Colonic mucosa (tissue), 4 donors: ENCODE data around the gene PSENEN. TPM values are rescaled to one million over a fixed set of nuclear protein-coding genes. Genes with fewer than 3 reads are reported as not detected.
"Not testable (repeated sequence)": the region's sequence is repeated elsewhere in the genome, so short reads cannot be mapped to it uniquely, and the experiment has no call there.

Experiments
- DNase-seq: peaks from one replicate; pipeline ENCODE4 v3.0.0-alpha.2; 2020
- H3K27ac ChIP-seq: fragments of 200-600 bp; one replicate; pipeline ENCODE4 v1.8.0; 2021
- H3K27me3 ChIP-seq: fragments of 200-600 bp; one replicate; pipeline ENCODE4 v1.8.0; 2021
- H3K36me3 ChIP-seq: fragments of 200-600 bp; one replicate; pipeline ENCODE4 v1.8.0; 2021
- H3K4me1 ChIP-seq: fragments of 200-600 bp; one replicate; pipeline ENCODE4 v1.8.0; 2021; ENCODE audit warnings: mild to moderate bottlenecking
- H3K4me3 ChIP-seq: fragments of 200-600 bp; one replicate; pipeline ENCODE4 v1.8.0; 2021
- H3K9ac ChIP-seq, 2 donors: one replicate each; pipeline ENCODE4 v1.7.0; 2013; ENCODE audit warnings: control low read depth in 2 of 2, low read depth in 2 of 2, low read length in 2 of 2
- H3K9me3 ChIP-seq: fragments of 200-600 bp; one replicate; pipeline ENCODE4 v1.8.0; 2021
- intact Hi-C: fragments of 100-400 bp; cut with DNase I; formaldehyde crosslinking; loops from one replicate; pipeline ENCODE4 v1.14.1; 2022
- total RNA-seq, 2 donors: library from RNA; stranded (reverse); fragmentation: NEBNext Ultra II Directional in 1 of 2; extraction: Animal tissue kit (Norgen Biotek cat#: 25700) in 1 of 2; gene quantifications; one replicate each; pipeline ENCODE4 v1.2.1, GENCODE V29; 2021
- TF ChIP-seq, protein P1 (sequence below): fragments of 200-600 bp; IDR thresholded peaks from one replicate; pipeline ENCODE4 v1.8.0; 2022; ENCODE audit warnings: antibody characterized with exemption, mild to moderate bottlenecking
- donor health status: healthy.
- donor health status: DM: no; HTN: no; CAD: no.
- donor health status: DM: no; HTN: no; CAD: no.

PSENEN gene
- total RNA-seq, 2 donors from 2014 or later, result 73.8 to 87.4 TPM

DNA sequence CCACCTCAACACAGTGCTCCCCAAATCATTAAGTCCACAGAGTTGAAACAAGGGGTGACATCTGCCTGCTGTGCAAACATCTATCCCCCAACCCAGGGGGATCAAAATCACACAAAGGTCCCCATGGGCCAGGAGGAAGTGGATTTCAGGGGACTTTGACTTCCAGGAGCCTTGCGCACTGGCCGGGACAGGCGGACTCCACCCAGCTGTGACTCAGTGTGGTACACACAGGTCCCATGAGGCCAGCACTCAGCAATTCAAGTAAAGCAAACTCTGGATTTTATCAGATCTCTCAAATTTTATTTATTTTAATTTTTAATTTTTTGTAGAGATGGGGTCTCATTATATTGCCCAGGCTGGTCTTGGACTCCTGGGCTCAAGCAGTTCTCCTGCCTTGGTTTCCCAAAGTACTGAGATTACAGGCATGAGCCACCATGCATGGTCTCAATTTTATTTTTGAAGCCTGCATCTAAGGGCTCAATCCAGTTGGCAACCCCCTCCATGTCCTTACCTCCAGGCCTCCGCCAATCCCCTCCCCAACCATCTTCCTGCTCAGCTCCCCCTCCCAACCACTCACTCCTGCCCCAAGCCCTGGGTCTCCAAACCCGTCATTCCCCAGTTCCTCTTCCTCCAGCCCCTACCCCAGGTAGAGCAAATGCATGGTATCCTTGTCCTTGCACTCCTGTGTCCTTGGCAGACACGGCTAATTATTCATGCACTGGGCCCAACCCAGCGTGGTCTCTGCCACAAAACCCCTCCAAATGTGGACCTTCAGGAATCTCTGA, 48.1 kb downstream of the PSENEN start:
- H3K4me1 ChIP-seq, result no peaks in the 10 kb centered on the region
- H3K27ac ChIP-seq, result no peak overlapping the region
- H3K4me3 ChIP-seq, result no peak overlapping the region
- H3K27me3 ChIP-seq, result peaks cover 4% of the 10 kb centered on the region
- intact Hi-C loops, result no loop called here
- no peak for DNase-seq
- no peak overlapping the region for H3K9ac ChIP-seq
- TF ChIP-seq, protein P1, sequence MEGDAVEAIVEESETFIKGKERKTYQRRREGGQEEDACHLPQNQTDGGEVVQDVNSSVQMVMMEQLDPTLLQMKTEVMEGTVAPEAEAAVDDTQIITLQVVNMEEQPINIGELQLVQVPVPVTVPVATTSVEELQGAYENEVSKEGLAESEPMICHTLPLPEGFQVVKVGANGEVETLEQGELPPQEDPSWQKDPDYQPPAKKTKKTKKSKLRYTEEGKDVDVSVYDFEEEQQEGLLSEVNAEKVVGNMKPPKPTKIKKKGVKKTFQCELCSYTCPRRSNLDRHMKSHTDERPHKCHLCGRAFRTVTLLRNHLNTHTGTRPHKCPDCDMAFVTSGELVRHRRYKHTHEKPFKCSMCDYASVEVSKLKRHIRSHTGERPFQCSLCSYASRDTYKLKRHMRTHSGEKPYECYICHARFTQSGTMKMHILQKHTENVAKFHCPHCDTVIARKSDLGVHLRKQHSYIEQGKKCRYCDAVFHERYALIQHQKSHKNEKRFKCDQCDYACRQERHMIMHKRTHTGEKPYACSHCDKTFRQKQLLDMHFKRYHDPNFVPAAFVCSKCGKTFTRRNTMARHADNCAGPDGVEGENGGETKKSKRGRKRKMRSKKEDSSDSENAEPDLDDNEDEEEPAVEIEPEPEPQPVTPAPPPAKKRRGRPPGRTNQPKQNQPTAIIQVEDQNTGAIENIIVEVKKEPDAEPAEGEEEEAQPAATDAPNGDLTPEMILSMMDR, result no peak
- no peaks in the 10 kb centered on the region for H3K9me3 ChIP-seq
- no peaks in the 10 kb centered on the region for H3K36me3 ChIP-seq

DNA sequence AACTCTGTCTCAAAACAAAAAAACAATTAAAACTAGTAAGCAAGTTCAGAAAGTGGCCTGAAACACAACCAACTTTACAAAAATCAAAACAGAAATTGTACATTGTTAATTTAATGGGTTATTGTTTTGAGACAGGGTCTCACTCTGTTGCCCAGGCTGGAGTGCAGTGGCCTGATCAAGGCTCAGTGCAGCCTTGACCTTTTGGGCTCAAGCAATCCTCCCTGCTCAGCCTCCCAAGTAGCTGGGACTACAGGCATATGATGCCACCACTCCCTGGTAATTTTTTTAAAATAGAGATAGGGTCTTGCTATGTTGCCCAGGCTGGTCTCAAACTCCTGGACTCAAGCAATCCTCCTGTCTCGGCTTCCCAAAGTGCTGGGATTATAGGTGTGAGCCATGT, 50.1 kb downstream of the PSENEN start:
- H3K9me3 ChIP-seq, H3K27ac ChIP-seq, H3K4me3 ChIP-seq, H3K4me1 ChIP-seq, intact Hi-C loops, H3K27me3 ChIP-seq, DNase-seq, H3K36me3 ChIP-seq, H3K9ac ChIP-seq: not testable (repeated sequence)

Other genes starting within 250 kb of the PSENEN start
- 10 to 100 TPM; 12.8 to 14.6 TPM for gene DMKN, start 232.0 kb upstream of the PSENEN start, total RNA-seq
- gene SBSN, start 217.3 kb upstream of the PSENEN start, total RNA-seq, result not detected
- gene GAPDHS, start 212.2 kb upstream of the PSENEN start, total RNA-seq, result not detected
- 100 to 1,000 TPM in 1 of 2 donors, 10 to 100 TPM in 1; 49.6 to 114 TPM for gene TMEM147, start 200.0 kb upstream of the PSENEN start, total RNA-seq
- gene ATP4A, start 182.0 kb upstream of the PSENEN start, total RNA-seq, result not detected
- not detected for gene PMIS2, start 159.5 kb upstream of the PSENEN start, total RNA-seq
- 10 to 100 TPM in 1 of 2 donors, 1 to 10 TPM in 1; 5.0 to 17.0 TPM for gene HAUS5, start 132.9 kb upstream of the PSENEN start, total RNA-seq
- gene RBM42, start 116.6 kb upstream of the PSENEN start, total RNA-seq, result 100 to 1,000 TPM in 1 of 2 donors, 10 to 100 TPM in 1; 73.5 to 117 TPM
- gene ETV2, start 103.9 kb upstream of the PSENEN start, total RNA-seq, result 1 to 10 TPM; 1.4 to 1.9 TPM
- gene COX6B1, start 97.3 kb upstream of the PSENEN start, total RNA-seq, result 100 to 1,000 TPM; 761 to 820 TPM
- gene UPK1A, start 79.1 kb upstream of the PSENEN start, total RNA-seq, result not detected
- under 1 TPM in 1 of 2 donors, not detected in 1; 0.32 TPM for gene ZBTB32, start 41.1 kb upstream of the PSENEN start, total RNA-seq
- 10 to 100 TPM; 32.1 to 46.9 TPM for gene KMT2B, start 27.6 kb upstream of the PSENEN start, total RNA-seq
- 1 to 10 TPM; 5.4 to 6.9 TPM for gene IGFLR1, start 3.2 kb upstream of the PSENEN start, total RNA-seq
- 10 to 100 TPM; 14.9 to 18.7 TPM for gene U2AF1L4, start 233 bp upstream of the PSENEN start, total RNA-seq
- 1 to 10 TPM; 5.1 to 7.5 TPM for gene LIN37, start 2.9 kb downstream of the PSENEN start, total RNA-seq
- 10 to 100 TPM in 1 of 2 donors, 1 to 10 TPM in 1; 6.3 to 23.6 TPM for gene HSPB6, start 11.4 kb downstream of the PSENEN start, total RNA-seq
- gene PROSER3, start 12.5 kb downstream of the PSENEN start, total RNA-seq, result 10 to 100 TPM; 17.1 to 26.9 TPM
- 10 to 100 TPM in 1 of 2 donors, 1 to 10 TPM in 1; 6.0 to 25.0 TPM for gene ARHGAP33, start 29.9 kb downstream of the PSENEN start, total RNA-seq
- gene PRODH2, start 67.2 kb downstream of the PSENEN start, total RNA-seq, result not detected
- gene NPHS1, start 106.9 kb downstream of the PSENEN start, total RNA-seq, result not detected
- gene KIRREL2, start 111.3 kb downstream of the PSENEN start, total RNA-seq, result under 1 TPM in 1 of 2 donors, not detected in 1; 0.13 TPM
- 1 to 10 TPM; 2.6 to 3.7 TPM for gene APLP1, start 122.9 kb downstream of the PSENEN start, total RNA-seq
- gene NFKBID, start 154.9 kb downstream of the PSENEN start, total RNA-seq, result 10 to 100 TPM in 1 of 2 donors, 1 to 10 TPM in 1; 8.6 to 11.2 TPM
- 1 to 10 TPM; 2.4 to 4.8 TPM for gene HCST, start 156.9 kb downstream of the PSENEN start, total RNA-seq
- gene TYROBP, start 162.6 kb downstream of the PSENEN start, total RNA-seq, result 10 to 100 TPM; 10.4 to 32.8 TPM
- gene LRFN3, start 190.7 kb downstream of the PSENEN start, total RNA-seq, result 10 to 100 TPM; 10.0 to 17.4 TPM
- 10 to 100 TPM; 25.2 to 31.6 TPM for gene SDHAF1, start 249.5 kb downstream of the PSENEN start, total RNA-seq